A549 (cell line): ENCODE results near the gene JARID2. TPM values are rescaled to one million over a fixed set of nuclear protein-coding genes. Genes with fewer than 3 reads are reported as not detected.

Experiments
- ATAC-seq, 2 experiments: fragments of 200-7000 bp in 1 of 2; fragments of >200 bp in 1 of 2; cut with Nextera tagmentation in 1 of 2; cut with Tn5 transposase in 1 of 2; 3 replicates each; pipeline versions ENCODE4 v1.8.0 to v1.9.1; 2018 to 2020; ENCODE audit warnings: mild to moderate bottlenecking in 1 of 2, moderate library complexity in 1 of 2
- CTCF ChIA-PET: fragments of 300-600 bp; sonication (Branson Sonifier 250); formaldehyde crosslinking; extraction: SDS; loops from one replicate; lab custom pipeline; 2021; ENCODE audit warnings: antibody characterized with exemption, inconsistent platforms; lab: Yijun Ruan, JAX
- POLR2A ChIA-PET: fragments of 350-600 bp; formaldehyde crosslinking; extraction: SDS; loops from one replicate; lab custom pipeline; 2021; ENCODE audit warnings: antibody characterized with exemption, inconsistent platforms; lab: Yijun Ruan, JAX
- DNase-seq, 2 experiments: peaks; one replicate each; pipeline versions ENCODE4 v3.0.0 to v3.0.0-alpha.2; 2011 to 2016; ENCODE audit warnings: low read depth in 1 of 2, low spot score in 1 of 2
- FAIRE-seq: peaks from 2 replicates; lab custom pipeline; 2011; peaks lifted over from hg19 to GRCh38; lab: Jason Lieb, UNC
- H3K27ac ChIP-seq, 2 experiments: fragments of >200 bp; sonication (Bioruptor Twin); formaldehyde crosslinking; 3 replicates each; pipeline ENCODE4 v1.5.1; 2016 to 2017
- H3K4me1 ChIP-seq: fragments of >200 bp; sonication (Bioruptor Twin); formaldehyde crosslinking; 3 replicates; pipeline ENCODE4 v1.6.1; 2016
- H3K4me2 ChIP-seq: fragments of >200 bp; sonication (Bioruptor Twin); formaldehyde crosslinking; 3 replicates; pipeline ENCODE4 v1.6.1; 2016
- H3K4me3 ChIP-seq: fragments of >200 bp; sonication (Bioruptor Twin); formaldehyde crosslinking; 3 replicates; pipeline ENCODE4 v1.5.1; 2016
- H3K9me3 ChIP-seq: fragments of >200 bp; sonication (Bioruptor Twin); formaldehyde crosslinking; 3 replicates; pipeline ENCODE4 v1.6.1; 2016
- CBX2 ChIP-seq: fragments of 200-600 bp; sonication (generic); IDR thresholded peaks from 2 replicates; pipeline ENCODE4 v1.6.1; 2016; ENCODE audit warnings: low read depth, mild to moderate bottlenecking, borderline replicate concordance
- CHD2 ChIP-seq: fragments of 150-350 bp; IDR thresholded peaks from 2 replicates; pipeline ENCODE4 v1.6.1; 2014; ENCODE audit warnings: low read length; ENCODE audit not compliant: partially characterized antibody
- EP300 ChIP-seq, 2 experiments: fragments of >200 bp; sonication (Bioruptor Twin); formaldehyde crosslinking; IDR thresholded peaks; 2 replicates in 1 of 2; 3 replicates in 1 of 2; pipeline ENCODE4 v1.6.1; 2016 to 2017
- ESRRA ChIP-seq: fragments of 150-350 bp; IDR thresholded peaks from 2 replicates; pipeline ENCODE4 v1.6.1; 2014; ENCODE audit warnings: mild to moderate bottlenecking, low read length, borderline replicate concordance
- FOSB ChIP-seq: fragments of 250-450 bp; sonication (Bioruptor Pico); IDR thresholded peaks from 2 replicates; pipeline ENCODE4 v1.5.0; 2020; ENCODE audit warnings: mild to moderate bottlenecking, moderate library complexity
- GATA3 ChIP-seq: IDR thresholded peaks from 2 replicates; pipeline ENCODE4 v1.6.1; 2012; ENCODE audit warnings: borderline replicate concordance
- HDAC2 ChIP-seq: fragments of 200-600 bp; sonication (generic); IDR thresholded peaks from 2 replicates; pipeline ENCODE4 v1.6.1; 2016
- HEYL ChIP-seq: fragments of 250-450 bp; sonication (Bioruptor Pico); IDR thresholded peaks from 2 replicates; pipeline ENCODE4 v1.8.0; 2021; ENCODE audit warnings: mild to moderate bottlenecking, moderate library complexity
- HOXA7 ChIP-seq: fragments of 250-450 bp; sonication (Bioruptor Pico); IDR thresholded peaks from 2 replicates; pipeline ENCODE4 v1.5.0; 2020; ENCODE audit warnings: mild to moderate bottlenecking, moderate library complexity
- HOXB5 ChIP-seq: fragments of 250-450 bp; sonication (Bioruptor Pico); IDR thresholded peaks from 2 replicates; pipeline ENCODE4 v1.5.0; 2020; ENCODE audit warnings: mild to moderate bottlenecking, moderate library complexity
- MAZ ChIP-seq: fragments of 150-350 bp; IDR thresholded peaks from 2 replicates; pipeline ENCODE4 v1.6.1; 2014; ENCODE audit warnings: antibody characterized with exemption, low read depth, low read length, borderline replicate concordance
- MYC ChIP-seq: IDR thresholded peaks from 2 replicates; pipeline ENCODE4 v1.6.1; 2012; ENCODE audit warnings: mild to moderate bottlenecking, inconsistent platforms, low read length, improper control_type of control experiment, borderline replicate concordance
- NPAS2 ChIP-seq: fragments of 250-450 bp; sonication (Bioruptor Pico); IDR thresholded peaks from 2 replicates; pipeline ENCODE4 v1.8.0; 2022; ENCODE audit warnings: mild to moderate bottlenecking, moderate library complexity, borderline replicate concordance
- PHF8 ChIP-seq: fragments of 200-600 bp; sonication (generic); IDR thresholded peaks from 2 replicates; pipeline ENCODE4 v1.6.1; 2016; ENCODE audit warnings: low read depth, mild to moderate bottlenecking, antibody characterized with exemption, moderate library complexity, borderline replicate concordance
- POLR2A ChIP-seq: IDR thresholded peaks from 2 replicates; pipeline ENCODE4 v1.6.1; 2012; ENCODE audit warnings: mild to moderate bottlenecking, low read length
- RARB ChIP-seq: fragments of 250-450 bp; sonication (Bioruptor Pico); IDR thresholded peaks from 2 replicates; pipeline ENCODE4 v1.8.0; 2021; ENCODE audit warnings: mild to moderate bottlenecking, moderate library complexity
- RCOR1 ChIP-seq: fragments of 150-350 bp; IDR thresholded peaks from 2 replicates; pipeline ENCODE4 v1.6.1; 2014; ENCODE audit warnings: antibody characterized with exemption, low read length, low read depth
- TFCP2L1 ChIP-seq: fragments of 250-450 bp; sonication (Bioruptor Pico); IDR thresholded peaks from 2 replicates; pipeline ENCODE4 v1.5.0; 2021; ENCODE audit warnings: mild to moderate bottlenecking
- WGBS: methylation state at CpG from one replicate; pipeline ENCODE4 v1.1.6; 2017; ENCODE audit errors: missing lambda C conversion rate; 5-methylcytosine and 5-hydroxymethylcytosine counted together
- polyA plus RNA-seq, 4 experiments: library from polyadenylated mRNA; depleted of rRNA in 3 of 4; stranded (reverse); fragments of >200 nt; fragmentation: RNase III in 1 of 4; extraction: RNeasy Plus Mini Kit Qiagen cat#74134 plus additional on column Dnase treatment in 1 of 4; gene quantifications; 2 replicates in 3 of 4; 3 replicates in 1 of 4; pipeline ENCODE4 v1.2.3, GENCODE V29; 2011 to 2017
- TF ChIP-seq, protein P1 (sequence below): fragments of 450-650 bp; IDR thresholded peaks from 2 replicates; pipeline ENCODE4 v1.6.1; 2014; ENCODE audit warnings: antibody characterized with exemption
- TF ChIP-seq, protein P2 (sequence below): IDR thresholded peaks from 2 replicates; pipeline ENCODE4 v1.6.1; 2012
- TF ChIP-seq, protein P3 (sequence below): IDR thresholded peaks from 2 replicates; pipeline ENCODE4 v1.6.1; 2012; ENCODE audit warnings: low read depth, borderline replicate concordance
- TF ChIP-seq, protein P4 (sequence below): fragments of >200 bp; sonication (Bioruptor Twin); formaldehyde crosslinking; IDR thresholded peaks from 3 replicates; pipeline ENCODE4 v1.6.1; 2016
- TF ChIP-seq, protein P5 (sequence below): fragments of 200-600 bp; sonication (generic); IDR thresholded peaks from 2 replicates; pipeline ENCODE4 v1.6.1; 2016; ENCODE audit warnings: antibody characterized with exemption, mild to moderate bottlenecking, moderate library complexity

The JARID2 gene
- polyA plus RNA-seq, 2 of the 4 experiments (the other 2 are of a cell fraction), result 7.8 to 8.3 TPM

DNA sequence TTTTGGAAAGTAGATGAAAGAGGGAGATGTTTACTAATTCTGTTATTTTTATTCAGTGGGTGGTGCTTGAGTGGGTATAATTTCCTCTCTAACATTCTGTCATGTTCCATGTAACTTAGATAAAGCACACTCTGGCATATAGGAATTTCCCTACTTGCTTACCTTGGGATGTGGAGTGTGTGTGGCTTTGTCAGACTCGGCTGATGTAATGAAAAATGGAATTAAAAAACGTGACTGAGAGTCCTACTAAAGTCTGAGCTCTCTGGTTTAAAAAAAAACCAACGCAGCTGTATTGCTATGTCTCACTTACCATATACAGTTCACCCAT lies 98.3 kb downstream of the JARID2 start:
- Histone ChIP-seq H3K4me2 (no peak overlapping the region), H3K27ac (no peak overlapping the region)
- FAIRE-seq (no peak), ATAC-seq (no peak), DNase-seq (no peak)
- POLR2A ChIA-PET, result no interaction called here
- TF ChIP-seq, protein P1, sequence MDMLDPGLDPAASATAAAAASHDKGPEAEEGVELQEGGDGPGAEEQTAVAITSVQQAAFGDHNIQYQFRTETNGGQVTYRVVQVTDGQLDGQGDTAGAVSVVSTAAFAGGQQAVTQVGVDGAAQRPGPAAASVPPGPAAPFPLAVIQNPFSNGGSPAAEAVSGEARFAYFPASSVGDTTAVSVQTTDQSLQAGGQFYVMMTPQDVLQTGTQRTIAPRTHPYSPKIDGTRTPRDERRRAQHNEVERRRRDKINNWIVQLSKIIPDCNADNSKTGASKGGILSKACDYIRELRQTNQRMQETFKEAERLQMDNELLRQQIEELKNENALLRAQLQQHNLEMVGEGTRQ, result no peak
- TF ChIP-seq MYC, result no peak
- TF ChIP-seq, all 56 proteins: peak for 0
- H3K9me3 ChIP-seq, result no peaks in the 10 kb centered on the region
- CTCF ChIA-PET, result interaction anchor here (1.0 to 2.0 kb wide), 2 partner anchors 95 to 1215 kb away, joined by 3 to 5 read pairs; no protein-coding TSS in a partner anchor
- 53% methylated on average over 3 of the region's 3 CpGs for WGBS
- H3K4me3 ChIP-seq, result no peak overlapping the region
- H3K4me1 ChIP-seq, result peaks cover 19% of the 10 kb centered on the region

DNA sequence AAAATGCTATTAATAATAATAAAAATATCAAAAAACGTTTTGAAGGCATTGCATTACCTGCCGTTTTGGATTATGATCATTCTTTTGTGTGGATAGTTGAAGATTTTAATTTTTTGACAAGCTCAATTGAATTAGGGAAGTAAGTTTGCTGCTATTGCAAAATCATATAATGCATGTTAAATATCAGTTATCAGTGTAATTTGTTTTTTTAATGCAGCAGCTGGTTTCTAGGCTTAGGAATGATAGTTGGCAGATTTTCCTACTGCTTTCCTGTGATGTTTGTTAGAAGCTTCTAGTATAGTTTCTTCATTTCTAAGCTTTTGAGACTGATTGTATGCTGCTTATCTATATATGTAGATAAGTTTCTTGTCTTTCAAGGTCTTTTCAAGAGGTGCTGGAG lies 99.0 kb downstream of the JARID2 start:
- Histone ChIP-seq H3K4me1 (peaks cover 19% of the 10 kb centered on the region), H3K9me3 (no peaks in the 10 kb centered on the region)
- POLR2A ChIA-PET, result no interaction called here
- WGBS, result 57% methylated on average over 2 of the region's 2 CpGs
- no peak for FAIRE-seq
- TF ChIP-seq POLR2A, result no peak
- no peak for TF ChIP-seq HDAC2
- no peak for TF ChIP-seq HOXB5
- TF ChIP-seq RARB (CRISPR knock-in tag), result no peak
- TF ChIP-seq TFCP2L1 (CRISPR knock-in tag), result no peak
- no peak for TF ChIP-seq CBX2
- TF ChIP-seq NPAS2 (CRISPR knock-in tag), result no peak
- TF ChIP-seq GATA3, result no peak
- TF ChIP-seq, protein P2, sequence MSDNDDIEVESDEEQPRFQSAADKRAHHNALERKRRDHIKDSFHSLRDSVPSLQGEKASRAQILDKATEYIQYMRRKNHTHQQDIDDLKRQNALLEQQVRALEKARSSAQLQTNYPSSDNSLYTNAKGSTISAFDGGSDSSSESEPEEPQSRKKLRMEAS, result no peak
- TF ChIP-seq HOXA7 (CRISPR knock-in tag), result no peak
- TF ChIP-seq CHD2, result no peak
- TF ChIP-seq, protein P1, result no peak
- no peak for TF ChIP-seq HEYL
- TF ChIP-seq, protein P3, sequence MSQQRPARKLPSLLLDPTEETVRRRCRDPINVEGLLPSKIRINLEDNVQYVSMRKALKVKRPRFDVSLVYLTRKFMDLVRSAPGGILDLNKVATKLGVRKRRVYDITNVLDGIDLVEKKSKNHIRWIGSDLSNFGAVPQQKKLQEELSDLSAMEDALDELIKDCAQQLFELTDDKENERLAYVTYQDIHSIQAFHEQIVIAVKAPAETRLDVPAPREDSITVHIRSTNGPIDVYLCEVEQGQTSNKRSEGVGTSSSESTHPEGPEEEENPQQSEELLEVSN, result no peak
- TF ChIP-seq, all 56 proteins: peak for 0
- ATAC-seq, result no peak
- CTCF ChIA-PET, result interaction anchor here (2.0 kb wide), 1 partner anchor 96 kb away, joined by 5 read pairs; no protein-coding TSS in a partner anchor
- no peak overlapping the region for H3K4me3 ChIP-seq
- H3K4me2 ChIP-seq, result no peak overlapping the region
- H3K27ac ChIP-seq, result no peak overlapping the region
- DNase-seq, result no peak

DNA sequence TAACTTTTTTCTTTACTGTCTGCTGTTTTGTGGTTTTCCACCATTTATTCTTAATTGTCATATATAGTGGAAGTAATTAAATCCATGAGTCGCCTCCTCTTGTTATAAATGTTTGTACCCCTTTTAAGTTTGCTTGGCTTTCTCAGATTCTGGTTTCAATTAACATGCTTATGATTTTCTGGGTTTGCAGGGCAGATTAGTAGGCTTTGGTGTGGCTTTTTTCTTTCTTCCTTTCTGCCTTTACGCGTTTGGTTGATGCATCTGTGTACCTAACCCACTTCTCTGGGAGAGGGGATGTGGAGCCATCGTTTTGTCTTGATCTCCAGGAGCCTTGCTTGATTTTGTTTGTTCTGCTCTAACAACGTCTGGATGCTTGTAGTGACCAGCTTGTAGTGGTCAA lies 100.4 kb downstream of the JARID2 start:
- Histone ChIP-seq H3K4me3 (no peak overlapping the region), H3K4me2 (no peak overlapping the region), H3K4me1 (peaks cover 12% of the 10 kb centered on the region; the same call in 2 of the 3 replicates), H3K9me3 (no peaks in the 10 kb centered on the region), H3K27ac (no peak overlapping the region)
- POLR2A ChIA-PET, result no interaction called here
- 96% methylated on average over 5 of the region's 5 CpGs for WGBS
- DNase-seq, result no peak
- ATAC-seq, result no peak
- TF ChIP-seq EP300 (IDR thresholded peaks at IDR 0.05) (no peak), HOXB5 (no peak), FOSB (no peak), PHF8 (no peak), RCOR1 (no peak)
- no peak for FAIRE-seq
- CTCF ChIA-PET, result interaction anchor here (1.0 kb wide), 1 partner anchor 95 kb away, joined by 3 read pairs; no protein-coding TSS in a partner anchor

DNA sequence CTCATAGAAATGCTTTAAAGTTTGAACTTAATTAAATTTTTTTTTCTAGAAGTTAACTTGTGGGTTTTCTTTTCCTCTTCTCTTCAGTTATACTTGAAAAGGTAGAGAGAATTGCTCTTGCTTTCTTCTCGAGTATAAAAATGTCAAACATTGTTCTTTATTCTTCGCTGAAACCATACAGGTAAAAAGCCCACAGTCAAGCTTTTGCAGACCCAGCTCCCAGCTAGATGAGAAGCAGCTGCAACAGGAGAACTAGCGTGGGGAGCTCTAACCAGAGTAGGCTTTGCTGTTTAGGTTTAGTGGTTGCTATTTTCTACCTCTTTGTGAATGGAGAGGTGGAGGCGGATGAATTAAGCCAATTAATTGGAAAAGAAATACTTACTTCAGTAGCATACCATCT lies 102.7 kb downstream of the JARID2 start:
- peaks cover 18% of the 10 kb centered on the region; the same call in 2 of the 3 replicates for H3K4me1 ChIP-seq
- FAIRE-seq (no peak), DNase-seq (no peak), ATAC-seq (no peak)
- H3K4me3 ChIP-seq, result no peak overlapping the region
- no peak overlapping the region for H3K4me2 ChIP-seq
- 92% methylated on average over 4 of the region's 4 CpGs for WGBS
- ChIA-PET CTCF (interaction anchor here (1.1 kb wide), 1 partner anchor 9 kb away, joined by 4 read pairs; no protein-coding TSS in a partner anchor), POLR2A (no interaction called here)
- no peaks in the 10 kb centered on the region for H3K9me3 ChIP-seq
- H3K27ac ChIP-seq, result no peak overlapping the region
- TF ChIP-seq, protein P4, sequence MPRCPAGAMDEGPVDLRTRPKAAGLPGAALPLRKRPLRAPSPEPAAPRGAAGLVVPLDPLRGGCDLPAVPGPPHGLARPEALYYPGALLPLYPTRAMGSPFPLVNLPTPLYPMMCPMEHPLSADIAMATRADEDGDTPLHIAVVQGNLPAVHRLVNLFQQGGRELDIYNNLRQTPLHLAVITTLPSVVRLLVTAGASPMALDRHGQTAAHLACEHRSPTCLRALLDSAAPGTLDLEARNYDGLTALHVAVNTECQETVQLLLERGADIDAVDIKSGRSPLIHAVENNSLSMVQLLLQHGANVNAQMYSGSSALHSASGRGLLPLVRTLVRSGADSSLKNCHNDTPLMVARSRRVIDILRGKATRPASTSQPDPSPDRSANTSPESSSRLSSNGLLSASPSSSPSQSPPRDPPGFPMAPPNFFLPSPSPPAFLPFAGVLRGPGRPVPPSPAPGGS, result no peak
- no peak for TF ChIP-seq HEYL
- TF ChIP-seq, protein P3, result no peak
- no peak for TF ChIP-seq ESRRA
- TF ChIP-seq, protein P5, sequence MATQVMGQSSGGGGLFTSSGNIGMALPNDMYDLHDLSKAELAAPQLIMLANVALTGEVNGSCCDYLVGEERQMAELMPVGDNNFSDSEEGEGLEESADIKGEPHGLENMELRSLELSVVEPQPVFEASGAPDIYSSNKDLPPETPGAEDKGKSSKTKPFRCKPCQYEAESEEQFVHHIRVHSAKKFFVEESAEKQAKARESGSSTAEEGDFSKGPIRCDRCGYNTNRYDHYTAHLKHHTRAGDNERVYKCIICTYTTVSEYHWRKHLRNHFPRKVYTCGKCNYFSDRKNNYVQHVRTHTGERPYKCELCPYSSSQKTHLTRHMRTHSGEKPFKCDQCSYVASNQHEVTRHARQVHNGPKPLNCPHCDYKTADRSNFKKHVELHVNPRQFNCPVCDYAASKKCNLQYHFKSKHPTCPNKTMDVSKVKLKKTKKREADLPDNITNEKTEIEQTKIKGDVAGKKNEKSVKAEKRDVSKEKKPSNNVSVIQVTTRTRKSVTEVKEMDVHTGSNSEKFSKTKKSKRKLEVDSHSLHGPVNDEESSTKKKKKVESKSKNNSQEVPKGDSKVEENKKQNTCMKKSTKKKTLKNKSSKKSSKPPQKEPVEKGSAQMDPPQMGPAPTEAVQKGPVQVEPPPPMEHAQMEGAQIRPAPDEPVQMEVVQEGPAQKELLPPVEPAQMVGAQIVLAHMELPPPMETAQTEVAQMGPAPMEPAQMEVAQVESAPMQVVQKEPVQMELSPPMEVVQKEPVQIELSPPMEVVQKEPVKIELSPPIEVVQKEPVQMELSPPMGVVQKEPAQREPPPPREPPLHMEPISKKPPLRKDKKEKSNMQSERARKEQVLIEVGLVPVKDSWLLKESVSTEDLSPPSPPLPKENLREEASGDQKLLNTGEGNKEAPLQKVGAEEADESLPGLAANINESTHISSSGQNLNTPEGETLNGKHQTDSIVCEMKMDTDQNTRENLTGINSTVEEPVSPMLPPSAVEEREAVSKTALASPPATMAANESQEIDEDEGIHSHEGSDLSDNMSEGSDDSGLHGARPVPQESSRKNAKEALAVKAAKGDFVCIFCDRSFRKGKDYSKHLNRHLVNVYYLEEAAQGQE, result no peak
- TF ChIP-seq MAZ, result no peak
